SK-N-SH (cell line): ENCODE data around the gene AMIGO1. TPM values are rescaled to one million over a fixed set of nuclear protein-coding genes. Genes with fewer than 3 reads are reported as not detected.

Experiments used
- CTCF ChIA-PET: fragments of 300-600, 350-600 bp; formaldehyde crosslinking; extraction: SDS; loops from one replicate; lab custom pipeline; 2021; lab: Yijun Ruan, JAX
- POLR2A ChIA-PET: fragments of 350-600 bp; sonication (Branson Sonifier 250); formaldehyde crosslinking; extraction: SDS; loops from one replicate; lab custom pipeline; 2020; ENCODE audit warnings: antibody characterized with exemption, inconsistent platforms; lab: Yijun Ruan, JAX
- DNase-seq: peaks from one replicate; pipeline ENCODE4 v3.0.0; 2012
- H2AFZ ChIP-seq: fragments of 200-600 bp; sonication (generic); 2 replicates; pipeline ENCODE4 v1.8.1; 2016; ENCODE audit warnings: antibody characterized with exemption, mild to moderate bottlenecking, low read depth
- H3F3A ChIP-seq: fragments of 200-600 bp; sonication (generic); replicated peaks from 2 replicates; pipeline ENCODE3; 2016; ENCODE audit warnings: antibody characterized with exemption, mild to moderate bottlenecking; ENCODE audit not compliant: insufficient read depth
- H3K27ac ChIP-seq, 2 experiments: fragments of 200-500 bp in 1 of 2; fragments of 200-600 bp in 1 of 2; sonication (Bioruptor generic) in 1 of 2; sonication (generic), shearing (Covaris generic) in 1 of 2; 2 replicates each; pipeline versions ENCODE4 v1.5.1 to v1.6.1; 2014 to 2016; ENCODE audit warnings: low read depth in 2 of 2, inconsistent platforms in 1 of 2, low read length in 1 of 2, mild to moderate bottlenecking in 1 of 2, mixed read lengths in 1 of 2
- H3K27me3 ChIP-seq: fragments of 200-600 bp; sonication (generic), shearing (Covaris generic); 2 replicates; pipeline ENCODE4 v1.6.1; 2016; ENCODE audit warnings: mixed run types; ENCODE audit not compliant: insufficient read depth
- H3K36me3 ChIP-seq, 2 experiments: fragments of 200-500 bp in 1 of 2; fragments of 200-600 bp in 1 of 2; sonication (Bioruptor generic) in 1 of 2; sonication (generic) in 1 of 2; replicated peaks in 1 of 2; 2 replicates each; pipeline versions ENCODE3 to v1.5.1; 2014 to 2016; ENCODE audit warnings: low read length in 1 of 2, mild to moderate bottlenecking in 1 of 2; ENCODE audit not compliant: insufficient read depth in 2 of 2, control insufficient read depth in 1 of 2
- H3K4me1 ChIP-seq, 2 experiments: fragments of 200-500 bp in 1 of 2; fragments of 200-600 bp in 1 of 2; sonication (Bioruptor generic) in 1 of 2; sonication (generic), shearing (Covaris generic) in 1 of 2; 2 replicates each; pipeline versions ENCODE4 v1.5.1 to v1.6.1; 2014 to 2016; ENCODE audit warnings: low read depth in 1 of 2, low read length in 1 of 2, mixed run types in 1 of 2; ENCODE audit not compliant: insufficient read depth in 2 of 2, control insufficient read depth in 1 of 2
- H3K4me2 ChIP-seq: fragments of 200-600 bp; sonication (generic), shearing (Covaris generic); 2 replicates; pipeline ENCODE4 v1.6.1; 2017; ENCODE audit warnings: mixed run types
- H3K4me3 ChIP-seq, 2 experiments: fragments of 200-500 bp in 1 of 2; fragments of 200-600 bp in 1 of 2; sonication (Bioruptor generic) in 1 of 2; sonication (generic), shearing (Covaris generic) in 1 of 2; 2 replicates each; pipeline versions ENCODE4 v1.5.1 to v1.8.1; 2014 to 2016; ENCODE audit warnings: low read depth in 2 of 2, inconsistent platforms in 1 of 2, low read length in 1 of 2, mild to moderate bottlenecking in 1 of 2, mixed read lengths in 1 of 2, moderate library complexity in 1 of 2
- H3K79me2 ChIP-seq: fragments of 200-600 bp; sonication (generic); 2 replicates; pipeline ENCODE4 v1.8.1; 2017; ENCODE audit warnings: mild to moderate bottlenecking; ENCODE audit not compliant: insufficient read depth
- H3K9ac ChIP-seq: fragments of 200-600 bp; sonication (generic); 2 replicates; pipeline ENCODE4 v1.6.1; 2017; ENCODE audit warnings: mixed run types
- H3K9me2 ChIP-seq: fragments of 200-600 bp; sonication (generic); 2 replicates; pipeline ENCODE4 v1.6.1; 2017; ENCODE audit warnings: mixed run types
- H3K9me3 ChIP-seq: fragments of 200-600 bp; sonication (generic); 2 replicates; pipeline ENCODE4 v1.6.1; 2017; ENCODE audit warnings: mixed run types, mild to moderate bottlenecking, moderate library complexity
- H4K20me1 ChIP-seq: fragments of 200-600 bp; sonication (generic); 2 replicates; pipeline ENCODE4 v1.6.1; 2017; ENCODE audit warnings: mild to moderate bottlenecking, mixed run types; ENCODE audit not compliant: insufficient read depth
- ELF1 ChIP-seq: IDR thresholded peaks from 2 replicates; pipeline ENCODE4 v1.4.0; 2012
- EP300 ChIP-seq, 2 experiments: IDR thresholded peaks; 2 replicates each; pipeline versions ENCODE4 v1.4.0 to v1.6.1; 2012; ENCODE audit warnings: borderline replicate concordance in 1 of 2, low read depth in 1 of 2, low read length in 1 of 2
- EZH2phosphoT487 ChIP-seq: fragments of 200-600 bp; sonication (generic); IDR thresholded peaks from 2 replicates; pipeline ENCODE4 v1.6.1; 2017; ENCODE audit warnings: low read depth, mixed run types, mild to moderate bottlenecking, antibody characterized with exemption, moderate library complexity, borderline replicate concordance
- FOXJ3 ChIP-seq: sonication (generic); formaldehyde crosslinking; IDR thresholded peaks from 2 replicates; pipeline ENCODE4 v1.5.1; 2020; ENCODE audit warnings: mild to moderate bottlenecking, missing genetic modification reagents
- GABPA ChIP-seq: IDR thresholded peaks from 2 replicates; pipeline ENCODE4 v1.4.0; 2012; ENCODE audit warnings: low read depth, mild to moderate bottlenecking
- GATA2 ChIP-seq: sonication (generic); formaldehyde crosslinking; IDR thresholded peaks from 2 replicates; pipeline ENCODE4 v1.5.0; 2020; ENCODE audit warnings: mild to moderate bottlenecking, missing genetic modification reagents
- MXI1 ChIP-seq: IDR thresholded peaks from 2 replicates; pipeline ENCODE4 v1.6.1; 2012; ENCODE audit warnings: mild to moderate bottlenecking, low read depth, low read length, improper control_type of control experiment
- POLR2AphosphoS5 ChIP-seq: IDR thresholded peaks from 2 replicates; pipeline ENCODE4 v1.6.1; 2012; ENCODE audit warnings: low read depth, low read length
- RFX5 ChIP-seq: IDR thresholded peaks from 2 replicates; pipeline ENCODE4 v1.6.1; 2012; ENCODE audit warnings: mild to moderate bottlenecking, improper control_type of control experiment, low read length
- WGBS: methylation state at CpG from one replicate; pipeline ENCODE4 v1.1.6; 2017; ENCODE audit warnings: low lambda C conversion rate; 5-methylcytosine and 5-hydroxymethylcytosine counted together
- polyA plus RNA-seq, 3 experiments: library from polyadenylated mRNA; depleted of rRNA; stranded (reverse); fragments of >200 nt; gene quantifications; 2 replicates each; pipeline ENCODE4 v1.2.3, GENCODE V29; 2012
- TF ChIP-seq, protein P1 (sequence below): fragments of 150-350 bp; IDR thresholded peaks from 2 replicates; pipeline ENCODE4 v1.6.1; 2017; ENCODE audit warnings: antibody characterized with exemption, low read length, low read depth, borderline replicate concordance
- TF ChIP-seq, protein P2 (sequence below): IDR thresholded peaks from 2 replicates; pipeline ENCODE4 v1.4.0; 2012; ENCODE audit warnings: low read depth

Gene AMIGO1
- polyA plus RNA-seq, 1 of the 3 experiments (the other 2 are of a cell fraction): 0.95 TPM

DNA sequence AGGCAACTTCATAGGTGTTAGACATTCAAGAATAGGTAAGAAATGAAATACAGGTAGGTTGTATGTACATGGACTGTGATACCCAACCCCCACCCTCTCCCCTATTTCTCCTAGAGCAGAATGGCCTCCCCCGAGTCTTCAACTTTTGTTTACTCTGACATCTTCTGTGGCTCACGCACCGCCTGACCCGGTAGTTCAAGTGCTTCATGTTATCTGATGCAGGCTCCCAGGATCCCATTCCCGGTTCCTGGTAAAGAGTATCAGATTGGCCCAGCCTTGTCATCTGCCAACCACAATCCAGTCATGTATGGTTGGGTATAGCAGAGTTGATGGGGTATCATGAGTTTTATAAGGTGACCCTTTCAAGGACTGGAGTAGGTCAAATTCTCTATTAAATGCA is 48.0 kb upstream of the AMIGO1 start:
- H3K9me3 ChIP-seq: no peaks in the 10 kb centered on the region
- no peak for DNase-seq
- H2AFZ ChIP-seq: no peak overlapping the region
- 94% methylated on average over 5 of the region's 5 CpGs for WGBS
- H3K4me1 ChIP-seq: peaks cover 0 to 20% of the 10 kb centered on the region in 2 experiments; a peak in 3 of 4 replicates
- no peak overlapping the region for H3K4me2 ChIP-seq
- no peak overlapping the region for H3K4me3 ChIP-seq
- H3K27ac ChIP-seq: no peak overlapping the region
- peaks cover 7% of the 10 kb centered on the region for H3F3A ChIP-seq
- no peaks in the 10 kb centered on the region for H3K9me2 ChIP-seq
- no peaks in the 10 kb centered on the region for H3K27me3 ChIP-seq
- H3K9ac ChIP-seq: no peak overlapping the region
- TF ChIP-seq ELF1 (no peak), RFX5 (no peak), FOXJ3 (CRISPR knock-in tag) (no peak), GABPA (no peak), GATA2 (CRISPR knock-in tag) (no peak), EZH2phosphoT487 (no peak), MXI1 (no peak)
- TF ChIP-seq, protein P1, sequence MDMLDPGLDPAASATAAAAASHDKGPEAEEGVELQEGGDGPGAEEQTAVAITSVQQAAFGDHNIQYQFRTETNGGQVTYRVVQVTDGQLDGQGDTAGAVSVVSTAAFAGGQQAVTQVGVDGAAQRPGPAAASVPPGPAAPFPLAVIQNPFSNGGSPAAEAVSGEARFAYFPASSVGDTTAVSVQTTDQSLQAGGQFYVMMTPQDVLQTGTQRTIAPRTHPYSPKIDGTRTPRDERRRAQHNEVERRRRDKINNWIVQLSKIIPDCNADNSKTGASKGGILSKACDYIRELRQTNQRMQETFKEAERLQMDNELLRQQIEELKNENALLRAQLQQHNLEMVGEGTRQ: no peak
- TF ChIP-seq, all 33 proteins: peak for 0
- ChIA-PET CTCF (no interaction called here), POLR2A (no interaction called here)
- Histone ChIP-seq H3K79me2 (peaks cover 100% of the 10 kb centered on the region), H4K20me1 (peaks cover 100% of the 10 kb centered on the region), H3K36me3 (peaks cover 0 to 3% of the 10 kb centered on the region in 2 experiments)

DNA sequence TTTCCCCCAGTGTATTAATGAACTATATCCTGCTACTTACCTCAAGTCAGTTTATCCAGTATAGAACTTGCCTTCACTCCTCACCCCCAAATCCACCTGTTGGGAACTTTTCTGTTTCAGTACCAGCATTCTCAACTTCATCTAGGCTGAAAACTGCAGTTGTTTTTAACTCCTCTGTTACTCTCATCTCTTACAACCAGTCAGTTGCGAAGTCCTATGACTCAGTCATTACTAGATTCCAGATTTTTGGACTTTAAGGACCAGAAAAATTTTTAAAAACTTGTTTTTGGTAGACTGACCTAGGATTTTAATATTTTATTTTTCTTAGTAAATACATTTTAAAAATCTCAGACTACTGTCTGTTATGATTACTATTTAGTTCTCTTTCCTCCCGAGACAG is 47.0 kb upstream of the AMIGO1 start:
- Histone ChIP-seq H3K9ac (no peak overlapping the region), H3K4me2 (no peak overlapping the region), H3K27me3 (no peaks in the 10 kb centered on the region), H3K79me2 (peaks cover 100% of the 10 kb centered on the region), H3F3A (peaks cover 7% of the 10 kb centered on the region), H3K4me1 (peaks cover 0 to 18% of the 10 kb centered on the region in 2 experiments; a peak in 3 of 4 replicates), H3K36me3 (peaks cover 0 to 5% of the 10 kb centered on the region in 2 experiments), H3K4me3 (no peak overlapping the region)
- POLR2A ChIA-PET: no interaction called here
- TF ChIP-seq EP300 (IDR thresholded peaks at IDR 0.05; ENCODE audit: borderline replicate concordance in 1 of 2, low read depth in 1 of 2, low read length in 1 of 2) (no peak), POLR2AphosphoS5 (no peak)
- TF ChIP-seq, protein P2, sequence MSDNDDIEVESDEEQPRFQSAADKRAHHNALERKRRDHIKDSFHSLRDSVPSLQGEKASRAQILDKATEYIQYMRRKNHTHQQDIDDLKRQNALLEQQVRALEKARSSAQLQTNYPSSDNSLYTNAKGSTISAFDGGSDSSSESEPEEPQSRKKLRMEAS: no peak
- TF ChIP-seq, all 33 proteins: peak for 0
- CTCF ChIA-PET: interaction anchor here (0.7 kb wide), 1 partner anchor 10 kb away, joined by 3 read pairs; no protein-coding TSS in a partner anchor
- no peaks in the 10 kb centered on the region for H3K9me2 ChIP-seq
- H4K20me1 ChIP-seq: peaks cover 100% of the 10 kb centered on the region
- H2AFZ ChIP-seq: no peak overlapping the region
- H3K27ac ChIP-seq: no peak overlapping the region
- H3K9me3 ChIP-seq: no peaks in the 10 kb centered on the region
- WGBS: 87% methylated on average over 2 of the region's 2 CpGs
- DNase-seq: no peak
